Measurements from ENCODE around the gene LPP. TPM values are rescaled to one million over a fixed set of nuclear protein-coding genes. Genes with fewer than 3 reads are reported as not detected.

The LPP gene
- total RNA-seq, 1 donor from 2014 or later, result 222 TPM

GRCh38 chr3:188246905-188247304 lies 92.9 kb downstream of the LPP start:
- no peak overlapping the region for H3K4me2 ChIP-seq (ENCODE audit: low read length)
- DNase-seq (ENCODE audit: low read depth), result no peak
- peaks cover 58% of the 10 kb centered on the region for H4K20me1 ChIP-seq (ENCODE audit: insufficient read depth, low read length)
- Mint-ChIP-seq H3K36me3 (ENCODE audit: low read depth, unreplicated experiment) (peaks cover 4% of the 10 kb centered on the region), H3K4me3 (ENCODE audit: unreplicated experiment) (no peak overlapping the region), H3K9me3 (ENCODE audit: unreplicated experiment) (no peaks in the 10 kb centered on the region), H3K27me3 (ENCODE audit: low read depth, unreplicated experiment) (no peaks in the 10 kb centered on the region), H3K4me1 (ENCODE audit: low read depth, unreplicated experiment) (peaks cover 46% of the 10 kb centered on the region), H3K27ac (ENCODE audit: unreplicated experiment) (no peak overlapping the region)
- H3K9ac ChIP-seq (ENCODE audit: low read length), result no peak overlapping the region
- H3K9me3 ChIP-seq (ENCODE audit: insufficient read depth, low read depth, low read length), result no peaks in the 10 kb centered on the region
- TF ChIP-seq EZH2 (IDR thresholded peaks at IDR 0.05; ENCODE audit: insufficient read depth, low read length) (no peak), CTCF (IDR thresholded peaks at IDR 0.05; ENCODE audit: insufficient read depth, low read depth, low read length) (no peak)
- peaks cover 25% of the 10 kb centered on the region for H3K4me1 ChIP-seq (ENCODE audit: insufficient read depth, low read length)
- no peak for FAIRE-seq
- peaks cover 2% of the 10 kb centered on the region for H3K36me3 ChIP-seq (ENCODE audit: insufficient read depth, low read length)
- no peaks in the 10 kb centered on the region for H3K27me3 ChIP-seq (ENCODE audit: insufficient read depth, low read length)
- H2AFZ ChIP-seq (ENCODE audit: low read depth, low read length), result no peak overlapping the region
- H3K4me3 ChIP-seq (ENCODE audit: insufficient read depth, low read depth, low read length), result no peak overlapping the region
- H3K27ac ChIP-seq (ENCODE audit: low read depth, low read length), result no peak overlapping the region
- peaks cover 89% of the 10 kb centered on the region for H3K79me2 ChIP-seq (ENCODE audit: insufficient read depth, low read length)

GRCh38 chr3:188248036-188248561 lies 94.1 kb downstream of the LPP start:
- Histone ChIP-seq H4K20me1 (ENCODE audit: insufficient read depth, low read length) (peaks cover 58% of the 10 kb centered on the region), H3K27me3 (ENCODE audit: insufficient read depth, low read length) (no peaks in the 10 kb centered on the region), H3K36me3 (ENCODE audit: insufficient read depth, low read length) (peaks cover 2% of the 10 kb centered on the region), H3K4me1 (ENCODE audit: insufficient read depth, low read length) (peaks cover 15% of the 10 kb centered on the region), H3K4me2 (ENCODE audit: low read length) (no peak overlapping the region), H2AFZ (ENCODE audit: low read depth, low read length) (no peak overlapping the region), H3K27ac (ENCODE audit: low read depth, low read length) (no peak overlapping the region), H3K9me3 (ENCODE audit: insufficient read depth, low read depth, low read length) (no peaks in the 10 kb centered on the region), H3K4me3 (ENCODE audit: insufficient read depth, low read depth, low read length) (no peak overlapping the region), H3K79me2 (ENCODE audit: insufficient read depth, low read length) (peaks cover 89% of the 10 kb centered on the region), H3K9ac (ENCODE audit: low read length) (no peak overlapping the region)
- FAIRE-seq, result no peak
- no peaks in the 10 kb centered on the region for H3K9me3 Mint-ChIP-seq (ENCODE audit: unreplicated experiment)
- no peaks in the 10 kb centered on the region for H3K27me3 Mint-ChIP-seq (ENCODE audit: low read depth, unreplicated experiment)
- DNase-seq (ENCODE audit: low read depth), result no peak
- TF ChIP-seq CTCF (IDR thresholded peaks at IDR 0.05; ENCODE audit: insufficient read depth, low read depth, low read length), result no peak
- no peak for TF ChIP-seq EZH2 (IDR thresholded peaks at IDR 0.05; ENCODE audit: insufficient read depth, low read length)
- H3K36me3 Mint-ChIP-seq (ENCODE audit: low read depth, unreplicated experiment), result peaks cover 4% of the 10 kb centered on the region
- no peak overlapping the region for H3K27ac Mint-ChIP-seq (ENCODE audit: unreplicated experiment)
- peaks cover 35% of the 10 kb centered on the region for H3K4me1 Mint-ChIP-seq (ENCODE audit: low read depth, unreplicated experiment)
- no peak overlapping the region for H3K4me3 Mint-ChIP-seq (ENCODE audit: unreplicated experiment)

- TF ChIP-seq CTCF (IDR thresholded peaks at IDR 0.05; ENCODE audit: insufficient read depth, low read depth, low read length) (no peak), EZH2 (IDR thresholded peaks at IDR 0.05; ENCODE audit: insufficient read depth, low read length) (no peak)
- H3K9me3 ChIP-seq (ENCODE audit: insufficient read depth, low read depth, low read length), result no peaks in the 10 kb centered on the region
- H3K9ac ChIP-seq (ENCODE audit: low read length), result no peak overlapping the region
- Mint-ChIP-seq H3K4me3 (ENCODE audit: unreplicated experiment) (no peak overlapping the region), H3K27ac (ENCODE audit: unreplicated experiment) (no peak overlapping the region), H3K9me3 (ENCODE audit: unreplicated experiment) (no peaks in the 10 kb centered on the region), H3K27me3 (ENCODE audit: low read depth, unreplicated experiment) (no peaks in the 10 kb centered on the region), H3K36me3 (ENCODE audit: low read depth, unreplicated experiment) (peaks cover 14% of the 10 kb centered on the region), H3K4me1 (ENCODE audit: low read depth, unreplicated experiment) (peaks cover 9% of the 10 kb centered on the region)
- peaks cover 60% of the 10 kb centered on the region for H4K20me1 ChIP-seq (ENCODE audit: insufficient read depth, low read length)
- peaks cover 13% of the 10 kb centered on the region for H3K36me3 ChIP-seq (ENCODE audit: insufficient read depth, low read length)
- no peak overlapping the region for H3K4me3 ChIP-seq (ENCODE audit: insufficient read depth, low read depth, low read length)
- FAIRE-seq (no peak), DNase-seq (ENCODE audit: low read depth) (no peak)
- H2AFZ ChIP-seq (ENCODE audit: low read depth, low read length), result no peak overlapping the region
- no peaks in the 10 kb centered on the region for H3K27me3 ChIP-seq (ENCODE audit: insufficient read depth, low read length)
- H3K4me1 ChIP-seq (ENCODE audit: insufficient read depth, low read length), result peaks cover 4% of the 10 kb centered on the region
- H3K79me2 ChIP-seq (ENCODE audit: insufficient read depth, low read length), result peaks cover 93% of the 10 kb centered on the region
- no peak overlapping the region for H3K27ac ChIP-seq (ENCODE audit: low read depth, low read length)
- H3K4me2 ChIP-seq (ENCODE audit: low read length), result no peak overlapping the region
Observed at GRCh38 chr3:188253123-188253793, 99.3 kb downstream of the LPP start.
